Endothelial cell of hepatic sinusoid (primary cell): Measurements from ENCODE around the gene BCL6.

ENCODE experiments used
- in situ Hi-C: cut with HindIII; loops from 2 replicates; pipeline ENCODE4 v1.10.0; 2017; ENCODE audit warnings: low sequenced_read_pairs

The BCL6 gene

GRCh38 chr3:187722206-187722612, 23.1 kb downstream of the BCL6 start:
- in situ Hi-C loops: no loop called here

GRCh38 chr3:187721055-187721454, 24.2 kb downstream of the BCL6 start:
- in situ Hi-C loops: no loop called here

GRCh38 chr3:187720337-187720670, 25.0 kb downstream of the BCL6 start:
- in situ Hi-C loops: no loop called here

GRCh38 chr3:187719628-187720336, 25.5 kb downstream of the BCL6 start:
- in situ Hi-C loops: no loop called here

- in situ Hi-C loops: no loop called here
These were observed 26.5 kb downstream of the BCL6 start for GRCh38 chr3:187718802-187719201.

- in situ Hi-C loops: no loop called here
These were observed 27.7 kb downstream of the BCL6 start for GRCh38 chr3:187717572-187717971.

GRCh38 chr3:187714404-187714979, 30.8 kb downstream of the BCL6 start:
- in situ Hi-C loops: no loop called here

GRCh38 chr3:187713504-187713903, 31.8 kb downstream of the BCL6 start:
- in situ Hi-C loops: no loop called here

GRCh38 chr3:187709155-187709554, 36.1 kb downstream of the BCL6 start:
- in situ Hi-C loops: no loop called here

- in situ Hi-C loops: no loop called here
These were observed 36.6 kb downstream of the BCL6 start for GRCh38 chr3:187708696-187709095.

- in situ Hi-C loops: no loop called here
These were observed 38.3 kb downstream of the BCL6 start for GRCh38 chr3:187706971-187707370.

- in situ Hi-C loops: no loop called here
These were observed 40.1 kb downstream of the BCL6 start for GRCh38 chr3:187705164-187705563.

- in situ Hi-C loops: no loop called here
These were observed 42.7 kb downstream of the BCL6 start, which contains the start of gene RTP2 for GRCh38 chr3:187702507-187703033. Gene RTP2, minus strand, starts transcription at chr3:187702557. Its CDS starts 429 bp downstream, at chr3:187702128.

GRCh38 chr3:187700249-187700648, 45.0 kb downstream of the BCL6 start:
- in situ Hi-C loops: no loop called here

GRCh38 chr3:187698499-187699399, 46.5 kb downstream of the BCL6 start:
- in situ Hi-C loops: no loop called here

GRCh38 chr3:187696021-187696420, 49.2 kb downstream of the BCL6 start:
- in situ Hi-C loops: no loop called here

GRCh38 chr3:187695449-187695848, 49.8 kb downstream of the BCL6 start:
- in situ Hi-C loops: no loop called here

GRCh38 chr3:187694801-187695200, 50.5 kb downstream of the BCL6 start:
- in situ Hi-C loops: no loop called here

- in situ Hi-C loops: no loop called here
These were observed 51.8 kb downstream of the BCL6 start for GRCh38 chr3:187693431-187693830.

- in situ Hi-C loops: no loop called here
These were observed 55.3 kb downstream of the BCL6 start for GRCh38 chr3:187689984-187690383.

- in situ Hi-C loops: no loop called here
These were observed 58.5 kb downstream of the BCL6 start for GRCh38 chr3:187686621-187687273.
